Fibroblast of mammary gland (primary cell): ENCODE results near the gene MFRP.
"Not testable (repeated sequence)": the region's sequence is repeated elsewhere in the genome, so short reads cannot be mapped to it uniquely, and the experiment has no call there.

Experiments
- DNase-seq: peaks from one replicate; pipeline ENCODE4 v3.0.0-alpha.2; 2010; ENCODE audit warnings: low read depth
- H3K4me3 ChIP-seq: 2 replicates; pipeline ENCODE4 v1.5.1; 2011; ENCODE audit warnings: low read depth, mild to moderate bottlenecking, low read length, moderate library complexity; ENCODE audit not compliant: control insufficient read depth
- TF ChIP-seq, protein P1 (sequence below): conservative IDR thresholded peaks from 2 replicates; pipeline ENCODE4 v1.5.1; 2011; ENCODE audit warnings: low read depth, low read length, inconsistent platforms; ENCODE audit not compliant: control insufficient read depth, insufficient read depth

Gene MFRP

DNA sequence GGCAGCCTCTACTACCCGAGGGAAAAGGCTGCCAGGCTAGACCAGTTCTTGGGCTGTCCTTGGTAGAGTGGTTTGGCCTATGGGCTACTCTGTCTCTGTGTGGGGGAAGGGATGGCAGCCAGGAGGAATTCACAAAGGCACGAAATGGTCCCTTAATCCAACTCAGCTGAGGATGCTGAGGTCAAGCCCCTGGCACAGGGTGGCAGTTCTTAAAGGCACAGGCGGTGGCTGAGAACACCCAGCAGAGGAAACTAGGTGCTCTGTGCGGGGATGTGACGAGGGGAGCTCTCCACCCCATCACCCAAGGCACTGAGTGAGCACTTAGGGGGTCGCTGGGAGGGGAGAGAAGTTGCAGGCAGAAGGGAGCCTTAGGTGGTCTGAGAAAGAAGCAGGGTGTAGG, at the start of gene MFRP:
TSS of gene MFRP (minus strand) at position 101 of the 400 bp plus-strand sequence. CDS start 192 bp downstream, outside the sequence.
- no peak within 1 kb of the TSS for H3K4me3 ChIP-seq
- DNase-seq: no peak
- TF ChIP-seq, protein P1, sequence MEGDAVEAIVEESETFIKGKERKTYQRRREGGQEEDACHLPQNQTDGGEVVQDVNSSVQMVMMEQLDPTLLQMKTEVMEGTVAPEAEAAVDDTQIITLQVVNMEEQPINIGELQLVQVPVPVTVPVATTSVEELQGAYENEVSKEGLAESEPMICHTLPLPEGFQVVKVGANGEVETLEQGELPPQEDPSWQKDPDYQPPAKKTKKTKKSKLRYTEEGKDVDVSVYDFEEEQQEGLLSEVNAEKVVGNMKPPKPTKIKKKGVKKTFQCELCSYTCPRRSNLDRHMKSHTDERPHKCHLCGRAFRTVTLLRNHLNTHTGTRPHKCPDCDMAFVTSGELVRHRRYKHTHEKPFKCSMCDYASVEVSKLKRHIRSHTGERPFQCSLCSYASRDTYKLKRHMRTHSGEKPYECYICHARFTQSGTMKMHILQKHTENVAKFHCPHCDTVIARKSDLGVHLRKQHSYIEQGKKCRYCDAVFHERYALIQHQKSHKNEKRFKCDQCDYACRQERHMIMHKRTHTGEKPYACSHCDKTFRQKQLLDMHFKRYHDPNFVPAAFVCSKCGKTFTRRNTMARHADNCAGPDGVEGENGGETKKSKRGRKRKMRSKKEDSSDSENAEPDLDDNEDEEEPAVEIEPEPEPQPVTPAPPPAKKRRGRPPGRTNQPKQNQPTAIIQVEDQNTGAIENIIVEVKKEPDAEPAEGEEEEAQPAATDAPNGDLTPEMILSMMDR: no peak

DNA sequence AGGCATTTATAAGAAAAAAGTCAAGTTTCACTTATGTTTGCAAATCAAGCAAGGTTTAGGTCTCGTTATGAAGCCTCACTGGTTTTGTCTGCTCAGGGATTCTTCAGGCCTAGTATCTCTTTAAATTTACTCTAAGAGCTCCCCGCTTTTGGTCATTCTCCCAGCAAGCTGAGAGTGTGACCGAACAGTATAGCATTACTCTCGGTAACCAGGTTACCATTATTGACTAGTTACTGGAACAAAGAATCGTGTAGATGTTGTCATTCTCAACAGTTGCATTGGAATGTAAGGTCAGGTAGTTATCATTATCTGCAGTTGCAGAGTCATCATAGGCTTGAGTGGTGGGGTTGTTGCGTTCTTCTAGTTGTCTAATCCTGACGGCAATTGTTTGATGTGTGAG, 44.8 kb upstream of the MFRP start:
- DNase-seq: no peak
- TF ChIP-seq, protein P1: no peak
- H3K4me3 ChIP-seq: no peak overlapping the region

DNA sequence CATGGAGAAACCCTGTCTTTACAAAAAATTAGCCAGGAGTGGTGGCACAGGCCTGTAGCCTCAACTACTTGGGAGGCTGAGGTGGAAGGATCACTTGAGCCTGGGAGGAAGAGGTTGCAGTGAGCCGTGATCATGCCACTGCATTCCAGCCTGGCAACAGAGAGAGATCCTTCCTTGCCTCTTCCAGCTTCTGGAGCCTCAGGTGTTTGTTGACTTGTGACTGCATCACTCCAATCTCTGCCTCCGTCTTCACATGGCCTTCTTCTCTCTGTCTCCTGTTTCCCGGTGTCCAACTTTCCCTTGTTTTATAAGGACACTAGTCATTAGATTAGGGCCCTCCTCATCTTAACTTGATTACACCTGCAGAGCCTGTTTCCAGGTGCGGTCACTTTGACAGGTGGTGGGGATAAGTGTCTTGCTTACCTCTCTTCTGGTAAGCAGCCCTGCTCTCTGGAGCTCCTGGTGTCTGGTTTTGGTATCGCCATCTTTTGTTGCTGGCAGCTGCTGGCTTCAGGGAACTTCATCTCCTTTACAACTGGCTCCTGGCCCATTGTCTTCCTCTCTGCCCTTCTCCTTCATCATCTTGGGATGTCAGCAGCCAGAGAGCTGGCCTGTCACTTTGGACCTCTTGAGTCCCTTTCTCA, 43.2 kb upstream of the MFRP start:
- no peak for DNase-seq
- H3K4me3 ChIP-seq: no peak overlapping the region

DNA sequence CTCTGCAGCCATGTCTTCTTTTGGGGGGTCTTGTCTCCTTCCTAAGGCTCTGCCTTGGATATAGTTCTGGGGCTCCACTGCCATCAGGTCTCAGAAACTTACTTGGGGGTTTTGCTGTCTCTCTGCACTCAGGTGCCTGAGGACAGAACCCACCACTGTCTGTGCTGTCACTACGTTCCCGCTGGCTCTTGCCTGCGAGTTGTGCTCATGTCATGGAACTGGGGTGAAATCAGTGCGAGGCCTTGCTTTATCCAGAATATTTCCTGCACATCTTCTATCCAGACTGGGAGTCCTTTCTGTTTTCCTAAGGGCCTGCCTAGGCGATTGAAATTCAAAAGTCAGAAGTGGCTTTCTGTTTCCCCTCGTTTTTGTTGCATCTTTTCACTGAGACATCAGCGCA, 41.6 kb upstream of the MFRP start:
- TF ChIP-seq, protein P1: no peak
- DNase-seq: no peak
- no peak overlapping the region for H3K4me3 ChIP-seq

More for the DNA sequence above, 43.2 kb upstream of the MFRP start:
- TF ChIP-seq, protein P1: peak; percentile 44

DNA sequence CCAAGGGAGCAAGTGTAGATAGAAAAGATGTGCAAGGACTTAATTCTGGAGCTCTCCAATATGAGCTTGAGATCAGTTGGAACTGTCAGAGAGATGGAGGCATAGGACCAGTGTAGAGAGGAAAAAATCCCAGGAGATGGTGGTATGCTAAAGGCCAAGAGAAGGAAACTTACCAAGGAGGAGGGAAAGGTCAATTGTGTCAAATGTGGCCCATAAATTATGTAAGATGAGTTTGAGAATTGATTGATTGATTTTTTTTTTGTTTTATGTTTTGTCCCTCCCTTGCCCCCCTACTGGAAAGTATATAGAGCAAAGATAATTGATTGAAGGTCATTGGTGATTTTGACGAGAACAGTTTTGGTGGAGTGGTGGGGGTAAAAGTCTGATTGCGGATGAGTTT, 37.8 kb upstream of the MFRP start:
- no peak overlapping the region for H3K4me3 ChIP-seq
- TF ChIP-seq, protein P1: no peak
- DNase-seq: no peak

DNA sequence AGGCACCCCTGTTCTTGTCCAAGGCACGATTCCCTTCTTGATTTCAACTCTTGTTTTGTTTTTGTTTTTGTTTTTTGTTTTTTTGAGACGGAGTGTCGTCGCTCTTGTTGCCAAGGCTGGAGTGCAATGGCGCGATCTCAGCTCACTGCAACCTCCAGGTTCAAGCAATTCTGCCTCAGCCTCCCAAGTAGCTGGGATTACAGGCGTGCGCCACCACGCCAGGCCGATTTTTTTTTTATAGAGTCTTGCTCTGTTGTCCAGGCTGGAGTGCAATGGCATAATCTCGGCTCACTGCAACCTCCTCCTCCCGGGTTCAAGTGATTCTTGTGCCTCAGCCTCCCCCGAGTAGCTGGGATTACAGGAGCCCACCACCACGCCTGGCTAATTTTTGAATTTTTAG, 36.0 kb upstream of the MFRP start:
- H3K4me3 ChIP-seq: not testable (repeated sequence)

DNA sequence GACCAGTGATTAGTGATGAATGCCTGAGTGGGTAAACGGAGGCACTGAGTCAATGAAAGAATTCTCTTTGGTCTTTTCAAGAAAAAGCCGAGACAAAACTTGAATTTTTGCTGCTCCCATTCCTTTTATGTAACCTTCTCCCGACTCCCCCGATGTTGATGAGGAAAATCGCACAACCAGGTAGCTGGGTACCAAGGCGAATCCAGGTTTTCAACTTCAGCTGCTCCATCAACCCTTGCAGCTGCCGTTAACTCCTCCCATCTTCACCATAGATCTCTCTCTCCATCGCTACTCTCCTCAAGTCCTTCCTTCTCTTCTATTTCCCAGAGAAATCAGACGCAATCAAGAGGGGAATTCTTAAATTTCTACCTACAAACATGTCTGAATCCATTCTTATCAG, 35.6 kb upstream of the MFRP start:
- H3K4me3 ChIP-seq: peak overlapping the region; percentile 50
- TF ChIP-seq, protein P1: no peak
- DNase-seq: no peak

More for the DNA sequence above, 36.0 kb upstream of the MFRP start:
- DNase-seq: not testable (repeated sequence)
